Stimulated activated CD4-positive, alpha-beta T cell treated with anti-CD3 and anti-CD28 coated beads, Interleukin-2, amount 100 ng/mL, for 24 hours (primary cell): ENCODE measurements around the gene PLCG2.
"Not testable (repeated sequence)": the region's sequence is repeated elsewhere in the genome, so short reads cannot be mapped to it uniquely, and the experiment has no call there.

ENCODE experiments used
- DNase-seq, 2 donors: peaks; one replicate each; pipeline ENCODE4 v3.0.0-alpha.2; 2020

PLCG2 gene

GRCh38 chr16:81921085-81921814 is 142.2 kb downstream of the PLCG2 start:
- DNase-seq = no peak

GRCh38 chr16:81921843-81922584 is 142.9 kb downstream of the PLCG2 start:
- no peak for DNase-seq

GRCh38 chr16:81923296-81923695 is 144.2 kb downstream of the PLCG2 start:
- no peak for DNase-seq

GRCh38 chr16:81925016-81925415 is 145.9 kb downstream of the PLCG2 start:
- no peak for DNase-seq

- no peak for DNase-seq
Observed at GRCh38 chr16:81926036-81926435, 146.9 kb downstream of the PLCG2 start.

GRCh38 chr16:81927561-81928185 is 148.6 kb downstream of the PLCG2 start:
- no peak for DNase-seq

- DNase-seq = no peak
Observed at GRCh38 chr16:81928271-81928918, 149.3 kb downstream of the PLCG2 start.

- DNase-seq = peak in 1 of 2 donors; percentile 21
Observed at GRCh38 chr16:81928975-81929374, 149.9 kb downstream of the PLCG2 start.

GRCh38 chr16:81929841-81930240 is 150.8 kb downstream of the PLCG2 start:
- DNase-seq = no peak

- DNase-seq = no peak
Observed at GRCh38 chr16:81931927-81932326, 152.8 kb downstream of the PLCG2 start.

- no peak for DNase-seq
Observed at GRCh38 chr16:81932668-81933067, 153.6 kb downstream of the PLCG2 start.

GRCh38 chr16:81933361-81933760 is 154.3 kb downstream of the PLCG2 start:
- no peak for DNase-seq

- DNase-seq = not testable (repeated sequence)
Observed at GRCh38 chr16:81934711-81935110, 155.6 kb downstream of the PLCG2 start.

GRCh38 chr16:81936209-81937000 is 157.3 kb downstream of the PLCG2 start:
- no peak for DNase-seq

- DNase-seq = no peak
Observed at GRCh38 chr16:81937305-81938038, 158.4 kb downstream of the PLCG2 start.

GRCh38 chr16:81938326-81939163 is 159.5 kb downstream of the PLCG2 start:
- DNase-seq = no peak

- DNase-seq = no peak
Observed at GRCh38 chr16:81939164-81940056, 160.3 kb downstream of the PLCG2 start.

- DNase-seq = peak in 1 of 2 donors; percentile 13
Observed at GRCh38 chr16:81940781-81941560, 161.9 kb downstream of the PLCG2 start.
